GM12801 (cell line): ENCODE results near the gene BOLA1.

Experiments
- TF ChIP-seq, protein P1 (sequence below): IDR thresholded peaks from one replicate; pipeline ENCODE4 v1.5.1; 2011; ENCODE audit warnings: control low read depth; ENCODE audit not compliant: insufficient read length; ENCODE audit errors: extremely low read depth

The BOLA1 gene, protein sequence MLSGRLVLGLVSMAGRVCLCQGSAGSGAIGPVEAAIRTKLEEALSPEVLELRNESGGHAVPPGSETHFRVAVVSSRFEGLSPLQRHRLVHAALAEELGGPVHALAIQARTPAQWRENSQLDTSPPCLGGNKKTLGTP

DNA sequence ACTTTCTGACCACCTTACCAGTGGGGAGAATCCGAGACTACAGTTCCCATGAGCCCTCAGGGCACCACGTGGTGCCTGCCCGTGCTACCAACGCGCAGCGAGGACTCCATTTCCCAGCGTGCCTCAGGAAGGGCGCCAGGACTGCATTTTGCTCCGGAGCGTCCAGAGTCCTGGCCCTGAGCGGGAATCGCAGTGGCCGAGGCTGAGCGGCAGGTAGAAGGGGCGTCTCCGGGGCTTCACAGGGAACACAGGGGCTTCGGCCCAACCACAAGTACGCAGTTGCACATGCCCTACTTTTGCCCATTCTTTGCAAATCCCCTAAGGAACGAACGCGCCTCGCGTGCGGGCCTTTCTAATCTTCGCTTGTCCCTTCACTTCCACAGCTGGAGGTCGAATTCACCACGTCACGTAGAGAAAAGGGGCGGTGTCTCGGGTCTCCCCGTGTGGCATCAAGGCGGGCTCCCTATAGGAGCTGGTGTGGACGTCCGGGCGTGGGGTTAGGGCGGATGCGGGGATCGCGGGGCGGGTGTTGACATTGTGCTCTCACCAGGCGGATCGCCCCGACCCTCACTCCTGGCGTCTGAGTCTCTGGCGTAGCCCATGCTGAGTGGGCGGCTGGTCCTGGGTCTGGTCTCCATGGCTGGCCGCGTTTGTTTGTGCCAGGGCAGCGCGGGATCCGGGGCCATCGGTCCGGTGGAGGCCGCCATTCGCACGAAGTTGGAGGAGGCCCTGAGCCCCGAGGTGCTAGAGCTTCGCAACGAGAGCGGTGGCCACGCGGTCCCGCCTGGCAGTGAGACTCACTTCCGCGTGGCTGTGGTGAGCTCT, at the start of gene BOLA1:
Gene BOLA1 (plus strand): TSS at position 109 of the 825 bp plus-strand sequence. CDS start 492 bp downstream, at position 601.
- TF ChIP-seq, protein P1, sequence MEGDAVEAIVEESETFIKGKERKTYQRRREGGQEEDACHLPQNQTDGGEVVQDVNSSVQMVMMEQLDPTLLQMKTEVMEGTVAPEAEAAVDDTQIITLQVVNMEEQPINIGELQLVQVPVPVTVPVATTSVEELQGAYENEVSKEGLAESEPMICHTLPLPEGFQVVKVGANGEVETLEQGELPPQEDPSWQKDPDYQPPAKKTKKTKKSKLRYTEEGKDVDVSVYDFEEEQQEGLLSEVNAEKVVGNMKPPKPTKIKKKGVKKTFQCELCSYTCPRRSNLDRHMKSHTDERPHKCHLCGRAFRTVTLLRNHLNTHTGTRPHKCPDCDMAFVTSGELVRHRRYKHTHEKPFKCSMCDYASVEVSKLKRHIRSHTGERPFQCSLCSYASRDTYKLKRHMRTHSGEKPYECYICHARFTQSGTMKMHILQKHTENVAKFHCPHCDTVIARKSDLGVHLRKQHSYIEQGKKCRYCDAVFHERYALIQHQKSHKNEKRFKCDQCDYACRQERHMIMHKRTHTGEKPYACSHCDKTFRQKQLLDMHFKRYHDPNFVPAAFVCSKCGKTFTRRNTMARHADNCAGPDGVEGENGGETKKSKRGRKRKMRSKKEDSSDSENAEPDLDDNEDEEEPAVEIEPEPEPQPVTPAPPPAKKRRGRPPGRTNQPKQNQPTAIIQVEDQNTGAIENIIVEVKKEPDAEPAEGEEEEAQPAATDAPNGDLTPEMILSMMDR: no peak

DNA sequence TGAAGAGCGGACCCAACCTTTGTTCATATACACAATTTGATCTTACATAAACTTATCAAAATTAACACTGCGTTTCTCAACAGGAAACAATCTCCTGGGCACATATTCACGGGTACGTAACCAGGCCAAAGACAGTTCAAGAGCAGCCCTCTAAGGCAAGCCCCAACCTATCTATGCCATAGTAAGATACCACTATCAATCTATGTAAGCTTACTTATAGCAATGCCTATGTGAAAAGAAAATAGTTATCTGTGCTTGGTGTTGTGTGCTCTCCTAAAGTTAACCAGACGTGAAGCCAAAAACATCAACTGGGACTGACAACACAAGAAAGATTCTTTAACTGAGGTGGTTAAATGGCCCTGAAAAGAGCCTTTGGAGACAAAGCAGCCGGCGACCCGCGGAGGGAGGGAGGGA, 49.4 kb upstream of the BOLA1 start:
- TF ChIP-seq, protein P1: no peak

DNA sequence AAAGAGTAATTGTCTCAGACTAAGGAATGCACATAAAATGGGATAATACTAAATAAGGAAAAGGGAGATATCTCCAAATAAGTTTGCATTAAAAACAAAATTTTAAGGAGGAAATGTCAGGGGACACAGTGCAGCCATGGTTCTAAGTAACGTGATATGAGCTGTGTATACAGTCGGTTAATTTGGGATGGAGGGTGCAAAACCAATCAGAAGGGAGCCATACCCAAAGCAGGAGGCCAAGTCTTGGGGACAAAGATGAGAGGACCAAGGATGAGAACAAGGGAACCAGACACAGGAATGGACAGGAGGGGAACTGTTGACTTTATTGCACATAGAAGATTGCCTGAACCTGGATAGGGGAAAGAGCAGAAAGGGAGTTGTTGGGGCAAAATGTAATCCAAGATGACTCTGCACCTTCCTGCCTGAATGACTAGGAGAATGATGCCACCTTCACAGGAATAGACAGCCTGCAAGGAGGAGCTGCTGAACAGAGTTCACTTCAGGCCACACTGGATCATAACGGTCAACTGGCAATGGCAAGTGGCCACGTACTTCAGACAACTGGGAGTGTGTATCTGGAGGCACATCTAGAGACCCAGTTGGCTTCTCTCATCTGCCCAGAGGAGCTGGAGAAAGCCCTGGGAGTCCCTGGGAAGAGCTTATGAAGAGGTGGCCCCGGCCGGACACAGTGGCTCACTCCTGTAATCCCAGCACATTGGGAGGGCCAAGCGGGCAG, 22.0 kb upstream of the BOLA1 start:
- TF ChIP-seq, protein P1: no peak

DNA sequence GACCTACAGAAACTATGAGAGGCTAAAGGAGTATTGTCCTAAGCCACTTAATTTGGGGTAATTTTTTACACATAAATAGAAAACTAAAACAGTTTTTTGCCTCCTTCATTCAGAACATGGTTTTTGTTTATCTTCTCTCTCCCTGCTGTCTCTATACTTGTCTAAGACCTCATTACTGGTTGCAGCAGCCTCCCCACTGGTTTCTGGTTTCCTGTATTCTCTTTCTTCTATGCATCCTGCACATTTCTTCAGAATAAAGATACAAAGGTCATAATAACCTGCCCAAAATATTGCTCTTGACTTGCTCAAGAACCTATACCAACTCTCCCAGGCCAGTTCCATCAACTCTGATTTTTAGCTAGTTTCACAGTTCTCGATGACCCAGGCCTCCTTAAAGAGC, 19.8 kb upstream of the BOLA1 start:
- TF ChIP-seq, protein P1: no peak

DNA sequence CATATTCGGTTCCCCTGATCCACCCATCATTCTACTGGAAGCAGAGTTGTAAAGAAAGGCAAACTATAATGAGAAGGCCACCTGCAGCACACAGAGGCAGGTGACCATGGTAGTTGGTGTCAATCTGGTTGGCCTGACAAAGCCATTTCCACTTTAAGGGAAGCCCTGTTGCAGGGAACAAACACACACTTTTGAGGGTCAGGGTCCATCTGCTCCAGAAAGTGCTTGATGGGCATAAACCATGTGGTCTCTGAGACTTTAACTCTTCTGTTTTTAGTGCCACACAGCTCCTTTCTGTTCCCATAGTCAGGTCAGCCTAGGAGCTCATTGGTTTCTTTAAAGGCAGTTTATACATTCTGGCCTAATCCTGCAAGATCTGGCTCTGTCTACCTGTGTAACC, 17.5 kb upstream of the BOLA1 start:
- TF ChIP-seq, protein P1: no peak

DNA sequence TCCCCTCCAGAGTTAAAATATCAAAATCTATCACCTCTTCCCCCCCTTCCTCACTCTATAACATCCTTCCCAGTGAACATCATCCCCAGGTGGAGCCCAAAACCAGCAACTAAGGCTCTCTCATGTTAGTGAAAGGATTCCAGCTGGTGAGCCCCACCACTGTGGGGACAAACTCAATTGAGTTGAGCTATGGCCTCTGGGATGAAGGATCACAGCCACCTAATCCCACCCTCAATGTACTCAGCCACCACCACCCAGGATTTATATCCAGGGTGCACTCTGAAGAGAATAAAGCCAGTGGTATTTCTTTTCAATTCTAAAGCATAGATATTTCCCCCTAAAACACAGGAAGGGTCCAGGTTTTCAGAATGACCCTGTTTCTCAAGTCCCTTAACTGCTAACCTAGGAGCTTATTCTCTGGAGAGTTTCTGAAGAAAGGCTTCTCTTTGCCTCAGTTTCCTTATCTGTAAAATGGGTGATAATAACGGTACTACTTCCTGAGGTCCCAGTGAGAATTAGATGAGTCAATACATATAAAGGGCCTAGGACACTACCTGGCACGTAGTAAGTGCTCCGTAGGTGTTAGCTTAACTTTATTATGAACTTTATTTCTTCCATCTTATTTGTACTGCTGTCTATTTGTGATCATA, 15.6 kb upstream of the BOLA1 start:
- TF ChIP-seq, protein P1: no peak
